ENCODE measurements around the gene CCDC170. TPM values are rescaled to one million over a fixed set of nuclear protein-coding genes. Genes with fewer than 3 reads are reported as not detected.

Gene CCDC170
- total RNA-seq, 6 experiments from 2014 or later, result 0.09 to 0.43 (median 0.30) TPM

- Mint-ChIP-seq H3K4me1 (ENCODE audit: low read depth) (no peaks in the 10 kb centered on the region), H3K9me3 (peaks cover 3% of the 10 kb centered on the region; the same call in 1 of the 2 replicates), H3K27ac (no peak overlapping the region), H3K27me3 (ENCODE audit: insufficient read depth) (no peaks in the 10 kb centered on the region), H3K4me3 (no peak overlapping the region), H3K36me3 (ENCODE audit: low read depth) (no peaks in the 10 kb centered on the region)
- no peak for DNase-seq
- no peak for TF ChIP-seq CTCF (IDR thresholded peaks at IDR 0.05)
Observed at GRCh38 chr6:151616600-151616999, 122.8 kb downstream of the CCDC170 start.

- Mint-ChIP-seq H3K27ac (no peak overlapping the region), H3K27me3 (ENCODE audit: insufficient read depth) (no peaks in the 10 kb centered on the region; the same call in 1 of the 2 replicates), H3K36me3 (ENCODE audit: low read depth) (no peaks in the 10 kb centered on the region), H3K4me3 (no peak overlapping the region), H3K4me1 (ENCODE audit: low read depth) (no peaks in the 10 kb centered on the region), H3K9me3 (peaks cover 3% of the 10 kb centered on the region; the same call in 1 of the 2 replicates)
- no peak for TF ChIP-seq CTCF (IDR thresholded peaks at IDR 0.05)
- DNase-seq, result no peak
Observed at GRCh38 chr6:151617539-151617938, 123.7 kb downstream of the CCDC170 start.

- no peak for DNase-seq
- H3K4me3 Mint-ChIP-seq, result no peak overlapping the region
Observed at GRCh38 chr6:151618717-151619116, 124.9 kb downstream of the CCDC170 start.

GRCh38 chr6:151620179-151620578 is 126.4 kb downstream of the CCDC170 start:
- no peaks in the 10 kb centered on the region for H3K4me1 Mint-ChIP-seq (ENCODE audit: low read depth)
- no peaks in the 10 kb centered on the region for H3K9me3 Mint-ChIP-seq
- H3K27me3 Mint-ChIP-seq (ENCODE audit: insufficient read depth), result no peaks in the 10 kb centered on the region; the same call in 1 of the 2 replicates
- no peak for DNase-seq
- no peak for TF ChIP-seq CTCF (IDR thresholded peaks at IDR 0.05)
- no peaks in the 10 kb centered on the region for H3K36me3 Mint-ChIP-seq (ENCODE audit: low read depth)
- no peak overlapping the region for H3K27ac Mint-ChIP-seq
- H3K4me3 Mint-ChIP-seq, result no peak overlapping the region

More at GRCh38 chr6:151618717-151619116, 124.9 kb downstream of the CCDC170 start:
- Mint-ChIP-seq H3K9me3 (no peaks in the 10 kb centered on the region), H3K4me1 (ENCODE audit: low read depth) (no peaks in the 10 kb centered on the region), H3K36me3 (ENCODE audit: low read depth) (no peaks in the 10 kb centered on the region), H3K27me3 (ENCODE audit: insufficient read depth) (no peaks in the 10 kb centered on the region; the same call in 1 of the 2 replicates), H3K27ac (no peak overlapping the region)
- no peak for TF ChIP-seq CTCF (IDR thresholded peaks at IDR 0.05)

GRCh38 chr6:151624071-151624470 is 130.3 kb downstream of the CCDC170 start:
- Mint-ChIP-seq H3K9me3 (peaks cover 4% of the 10 kb centered on the region; the same call in 1 of the 2 replicates), H3K4me1 (ENCODE audit: low read depth) (no peaks in the 10 kb centered on the region), H3K27me3 (ENCODE audit: insufficient read depth) (no peaks in the 10 kb centered on the region; the same call in 1 of the 2 replicates), H3K27ac (no peak overlapping the region), H3K36me3 (ENCODE audit: low read depth) (no peaks in the 10 kb centered on the region), H3K4me3 (no peak overlapping the region)
- TF ChIP-seq CTCF (IDR thresholded peaks at IDR 0.05), result no peak
- DNase-seq, result no peak

GRCh38 chr6:151624481-151624880 is 130.7 kb downstream of the CCDC170 start:
- H3K27ac Mint-ChIP-seq, result no peak overlapping the region
- H3K9me3 Mint-ChIP-seq, result peaks cover 4% of the 10 kb centered on the region; the same call in 1 of the 2 replicates
- no peak for TF ChIP-seq CTCF (IDR thresholded peaks at IDR 0.05)
- no peak overlapping the region for H3K4me3 Mint-ChIP-seq
- no peak for DNase-seq
- no peaks in the 10 kb centered on the region; the same call in 1 of the 2 replicates for H3K27me3 Mint-ChIP-seq (ENCODE audit: insufficient read depth)
- H3K4me1 Mint-ChIP-seq (ENCODE audit: low read depth), result no peaks in the 10 kb centered on the region
- no peaks in the 10 kb centered on the region for H3K36me3 Mint-ChIP-seq (ENCODE audit: low read depth)
